ENCODE data around the gene RCAN1. TPM values are rescaled to one million over a fixed set of nuclear protein-coding genes. Genes with fewer than 3 reads are reported as not detected.

Gene RCAN1
- total and polyA plus RNA-seq, 4 donors = 12.2 to 32.8 (median 29.8) TPM

DNA sequence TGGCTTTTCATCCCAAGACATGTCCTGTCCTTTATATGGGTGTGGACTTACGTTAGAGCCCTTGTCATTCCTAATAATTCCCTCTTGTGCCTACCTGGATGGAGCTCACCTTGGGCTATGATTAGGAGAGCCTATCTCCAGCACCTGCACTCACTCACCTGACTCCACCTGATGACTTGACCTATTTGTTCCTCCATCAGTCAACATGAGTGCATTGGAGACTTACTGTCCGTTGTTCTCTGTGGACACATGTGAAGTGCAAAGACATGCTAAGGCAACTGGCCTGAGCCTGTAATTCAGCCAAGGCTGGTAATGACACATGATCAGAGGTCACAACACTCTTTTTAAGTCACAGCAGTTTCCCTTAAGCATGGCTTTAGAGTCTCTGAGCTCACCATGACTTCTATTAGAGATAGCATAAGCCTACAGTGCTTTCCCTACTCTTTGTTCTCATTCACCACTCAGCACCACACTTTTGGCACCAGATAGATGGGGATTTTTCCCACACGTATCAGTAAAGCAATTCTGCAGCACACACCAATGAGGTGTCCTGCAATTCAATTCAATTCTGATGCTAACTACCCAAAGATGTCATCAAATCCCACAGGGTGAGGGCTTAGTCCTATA, 112.3 kb downstream of the RCAN1 start:
- ATAC-seq (ENCODE audit: insufficient read depth, low FRiP score) = no peak

GRCh38 chr21:34501716-34502115, 113.2 kb downstream of the RCAN1 start:
- no peak for TF ChIP-seq CTCF (IDR thresholded peaks at IDR 0.05; ENCODE audit: control extremely low read depth, extremely low read depth)
- ATAC-seq (ENCODE audit: insufficient read depth, low FRiP score) = no peak
- 74 to 100% methylated on average over 1 of the region's 1 CpG for WGBS, 2 donors

More for the DNA sequence above, 112.3 kb downstream of the RCAN1 start:
- Histone ChIP-seq H3K36me3 (ENCODE audit: control insufficient read depth in 4 of 4, insufficient read depth in 4 of 4, low read length in 4 of 4) (no peaks in the 10 kb centered on the region), H3K4me3 (no peak overlapping the region), H3K9me3 (ENCODE audit: control insufficient read depth in 4 of 4, insufficient read depth in 3 of 4, low read length in 3 of 4) (peaks cover 0 to 3% (median 0%) of the 10 kb centered on the region in 4 donors), H3K4me1 (ENCODE audit: control insufficient read depth in 5 of 5, insufficient read depth in 5 of 5, low read length in 5 of 5) (peaks cover 0 to 2% (median 0%) of the 10 kb centered on the region in 5 donors), H3K9ac (ENCODE audit: insufficient read depth in 1 of 2, low read length in 2 of 2) (no peak overlapping the region), H3K27ac (ENCODE audit: low read depth in 1 of 2, low read length in 1 of 2) (no peak overlapping the region), H3K27me3 (ENCODE audit: control insufficient read depth in 3 of 3, insufficient read depth in 3 of 3, low read length in 2 of 3) (no peaks in the 10 kb centered on the region)
- TF ChIP-seq CTCF (IDR thresholded peaks at IDR 0.05; ENCODE audit: control extremely low read depth, extremely low read depth) = no peak
- WGBS, 2 donors = 78 to 86% methylated on average over 3 of the region's 3 CpGs
- no peak for DNase-seq

DNA sequence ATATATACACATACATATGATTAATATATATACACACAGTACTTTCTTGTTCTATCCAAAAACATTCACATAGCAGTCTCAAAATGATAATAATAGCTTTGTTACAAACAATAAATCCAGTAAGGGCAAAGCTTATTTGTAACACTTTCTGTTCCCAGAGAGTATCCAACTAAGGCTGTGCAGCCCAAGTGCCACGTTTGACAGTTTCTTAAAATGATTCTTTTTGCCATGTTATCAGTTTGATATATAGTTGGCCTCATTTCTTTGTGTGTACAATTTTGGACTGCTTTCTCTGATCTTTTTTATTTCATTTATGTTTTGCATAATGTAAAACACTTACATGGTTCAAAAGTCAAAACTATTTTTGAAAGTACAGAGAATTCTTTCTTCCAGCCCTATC, 114.7 kb downstream of the RCAN1 start:
- Histone ChIP-seq H3K27ac (ENCODE audit: low read depth in 1 of 2, low read length in 1 of 2) (no peak overlapping the region), H3K36me3 (ENCODE audit: control insufficient read depth in 4 of 4, insufficient read depth in 4 of 4, low read length in 4 of 4) (no peaks in the 10 kb centered on the region), H3K9me3 (ENCODE audit: control insufficient read depth in 4 of 4, insufficient read depth in 3 of 4, low read length in 3 of 4) (peaks cover 0 to 3% (median 0%) of the 10 kb centered on the region in 4 donors), H3K27me3 (ENCODE audit: control insufficient read depth in 3 of 3, insufficient read depth in 3 of 3, low read length in 2 of 3) (no peaks in the 10 kb centered on the region), H3K4me1 (ENCODE audit: control insufficient read depth in 5 of 5, insufficient read depth in 5 of 5, low read length in 5 of 5) (peaks cover 0 to 2% (median 0%) of the 10 kb centered on the region in 5 donors), H3K4me3 (no peak overlapping the region), H3K9ac (ENCODE audit: insufficient read depth in 1 of 2, low read length in 2 of 2) (no peak overlapping the region)
- no peak for ATAC-seq (ENCODE audit: insufficient read depth, low FRiP score)
- TF ChIP-seq CTCF (IDR thresholded peaks at IDR 0.05; ENCODE audit: control extremely low read depth, extremely low read depth) = no peak
- 77 to 87% methylated on average over 1 of the region's 1 CpG for WGBS, 2 donors
- no peak for DNase-seq

More at GRCh38 chr21:34501716-34502115, 113.2 kb downstream of the RCAN1 start:
- Histone ChIP-seq H3K4me1 (ENCODE audit: control insufficient read depth in 5 of 5, insufficient read depth in 5 of 5, low read length in 5 of 5) (peaks cover 0 to 2% (median 0%) of the 10 kb centered on the region in 5 donors), H3K27me3 (ENCODE audit: control insufficient read depth in 3 of 3, insufficient read depth in 3 of 3, low read length in 2 of 3) (no peaks in the 10 kb centered on the region), H3K9me3 (ENCODE audit: control insufficient read depth in 4 of 4, insufficient read depth in 3 of 4, low read length in 3 of 4) (peaks cover 0 to 3% (median 0%) of the 10 kb centered on the region in 4 donors), H3K9ac (ENCODE audit: insufficient read depth in 1 of 2, low read length in 2 of 2) (no peak overlapping the region), H3K27ac (ENCODE audit: low read depth in 1 of 2, low read length in 1 of 2) (no peak overlapping the region), H3K36me3 (ENCODE audit: control insufficient read depth in 4 of 4, insufficient read depth in 4 of 4, low read length in 4 of 4) (no peaks in the 10 kb centered on the region), H3K4me3 (no peak overlapping the region)
- no peak for DNase-seq

Data from lung (tissue), 12 donors.